AG04450 (cell line): ENCODE measurements around the gene UQCC3. TPM values are rescaled to one million over a fixed set of nuclear protein-coding genes. Genes with fewer than 3 reads are reported as not detected.

ENCODE experiments used
- CTCF ChIA-PET: fragments of 300-600, 350-600 bp; formaldehyde crosslinking; extraction: SDS; loops from one replicate; lab custom pipeline; 2022; ENCODE audit warnings: antibody characterized with exemption, inconsistent platforms; lab: Charles Lee
- POLR2A ChIA-PET: fragments of 350-600 bp; formaldehyde crosslinking; extraction: SDS; loops from one replicate; lab custom pipeline; 2021; ENCODE audit warnings: antibody characterized with exemption, inconsistent platforms; lab: Yijun Ruan, JAX
- DNase-seq: peaks from one replicate; pipeline ENCODE4 v3.0.0-alpha.2; 2011; ENCODE audit warnings: low read depth, low spot score
- H3K27ac ChIP-seq: one replicate; pipeline ENCODE4 v1.5.1; 2012; ENCODE audit warnings: low read depth, low read length, control low read depth
- H3K27me3 ChIP-seq: one replicate; pipeline ENCODE4 v1.6.0; 2012; ENCODE audit warnings: low read length; ENCODE audit not compliant: control insufficient read depth, insufficient read depth
- H3K4me3 ChIP-seq: 2 replicates; pipeline ENCODE4 v1.5.1; 2011; ENCODE audit warnings: mild to moderate bottlenecking, low read depth, low read length, control low read depth
- H3K9me3 ChIP-seq: 2 replicates; pipeline ENCODE4 v1.5.1; 2012; ENCODE audit warnings: low read length; ENCODE audit not compliant: control insufficient read depth, insufficient read depth
- CTCF ChIP-seq: IDR thresholded peaks from 2 replicates; pipeline ENCODE4 v1.5.1; 2011; ENCODE audit warnings: low read depth, low read length, control low read depth, inconsistent platforms
- polyA plus RNA-seq: library from polyadenylated mRNA; depleted of rRNA; stranded (reverse); fragments of >200 nt; gene quantifications from 2 replicates; pipeline ENCODE4 v1.2.3, GENCODE V29; 2011

The UQCC3 gene
- polyA plus RNA-seq, 1 experiment = 6.2 TPM

- TF ChIP-seq CTCF = no peak
- peak overlapping the region; percentile 12 for H3K27ac ChIP-seq
- no peaks in the 10 kb centered on the region for H3K27me3 ChIP-seq
- ChIA-PET POLR2A (interaction anchor here (0.7 to 1.7 kb wide), 2 partner anchors 15 to 55 kb away, joined by 4 to 6 read pairs; partner anchors contain the start of gene HNRNPUL2), CTCF (no interaction called here)
- H3K9me3 ChIP-seq = no peaks in the 10 kb centered on the region; the same call in 1 of the 2 replicates
- no peak for DNase-seq
- no peak overlapping the region for H3K4me3 ChIP-seq
These were observed 40.9 kb downstream of the UQCC3 start for GRCh38 chr11:62712276-62712812.

- Histone ChIP-seq H3K27me3 (no peaks in the 10 kb centered on the region), H3K4me3 (no peak overlapping the region), H3K9me3 (no peaks in the 10 kb centered on the region; the same call in 1 of the 2 replicates), H3K27ac (peak overlapping the region; percentile 52)
- TF ChIP-seq CTCF = no peak
- ChIA-PET POLR2A (interaction anchor here (0.7 to 1.7 kb wide), 2 partner anchors 15 to 55 kb away, joined by 4 to 6 read pairs; partner anchors contain the start of gene HNRNPUL2), CTCF (no interaction called here)
- no peak for DNase-seq
These were observed 41.4 kb downstream of the UQCC3 start for GRCh38 chr11:62712861-62713260.

GRCh38 chr11:62713343-62713742 is 41.9 kb downstream of the UQCC3 start:
- DNase-seq = no peak
- TF ChIP-seq CTCF = no peak
- Histone ChIP-seq H3K4me3 (no peak overlapping the region), H3K27me3 (no peaks in the 10 kb centered on the region), H3K27ac (no peak overlapping the region), H3K9me3 (no peaks in the 10 kb centered on the region; the same call in 1 of the 2 replicates)
- ChIA-PET POLR2A (interaction anchor here (0.9 to 1.7 kb wide), 2 partner anchors 14 to 48 kb away, joined by 4 read pairs; partner anchors contain the start of genes C11orf98, CSKMT and HNRNPUL2), CTCF (interaction anchor here (1.5 kb wide), 1 partner anchor 10 kb away, joined by 3 read pairs; no protein-coding TSS in a partner anchor)

GRCh38 chr11:62715150-62716130 is 44.0 kb downstream of the UQCC3 start:
- TF ChIP-seq CTCF = no peak
- Histone ChIP-seq H3K9me3 (no peaks in the 10 kb centered on the region; the same call in 1 of the 2 replicates), H3K4me3 (no peak overlapping the region), H3K27me3 (no peaks in the 10 kb centered on the region), H3K27ac (peak overlapping the region; percentile 31)
- CTCF ChIA-PET = interaction anchor here (0.6 to 1.9 kb wide), 2 partner anchors 71 to 165 kb away, joined by 3 to 6 read pairs; partner anchors contain the start of gene SLC3A2
- DNase-seq = no peak
- POLR2A ChIA-PET = interaction anchor here (0.6 kb wide), 2 partner anchors 9 to 71 kb away, joined by 3 to 4 read pairs; no protein-coding TSS in a partner anchor
